Fibroblast of mammary gland (primary cell): ENCODE measurements around the gene SIX4.

Experiments used
- DNase-seq: peaks from one replicate; pipeline ENCODE4 v3.0.0-alpha.2; 2010; ENCODE audit warnings: low read depth
- H3K4me3 ChIP-seq: 2 replicates; pipeline ENCODE4 v1.5.1; 2011; ENCODE audit warnings: low read depth, mild to moderate bottlenecking, low read length, moderate library complexity; ENCODE audit not compliant: control insufficient read depth
- TF ChIP-seq, protein P1 (sequence below): conservative IDR thresholded peaks from 2 replicates; pipeline ENCODE4 v1.5.1; 2011; ENCODE audit warnings: low read depth, low read length, inconsistent platforms; ENCODE audit not compliant: control insufficient read depth, insufficient read depth

The SIX4 gene

DNA sequence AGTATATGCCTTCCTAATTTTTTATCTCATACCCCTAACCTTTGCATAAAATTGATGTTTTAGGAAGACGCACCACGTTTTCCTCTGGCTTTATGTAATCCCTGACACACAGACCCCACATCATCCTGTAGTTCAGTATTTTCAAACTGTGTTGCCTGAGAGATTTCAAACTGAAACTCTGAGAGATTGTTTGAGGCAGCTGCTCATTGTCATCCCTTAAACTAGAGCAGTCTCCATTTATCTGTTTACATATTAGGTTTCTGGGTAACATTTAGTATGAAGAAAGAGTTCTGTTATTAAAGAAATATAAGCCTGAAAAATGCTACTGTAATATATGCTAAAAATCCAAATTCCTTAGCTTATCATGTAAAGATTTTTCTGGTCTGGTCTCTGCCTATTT lies 34.7 kb upstream of the SIX4 start:
- no peak overlapping the region for H3K4me3 ChIP-seq
- TF ChIP-seq, protein P1, sequence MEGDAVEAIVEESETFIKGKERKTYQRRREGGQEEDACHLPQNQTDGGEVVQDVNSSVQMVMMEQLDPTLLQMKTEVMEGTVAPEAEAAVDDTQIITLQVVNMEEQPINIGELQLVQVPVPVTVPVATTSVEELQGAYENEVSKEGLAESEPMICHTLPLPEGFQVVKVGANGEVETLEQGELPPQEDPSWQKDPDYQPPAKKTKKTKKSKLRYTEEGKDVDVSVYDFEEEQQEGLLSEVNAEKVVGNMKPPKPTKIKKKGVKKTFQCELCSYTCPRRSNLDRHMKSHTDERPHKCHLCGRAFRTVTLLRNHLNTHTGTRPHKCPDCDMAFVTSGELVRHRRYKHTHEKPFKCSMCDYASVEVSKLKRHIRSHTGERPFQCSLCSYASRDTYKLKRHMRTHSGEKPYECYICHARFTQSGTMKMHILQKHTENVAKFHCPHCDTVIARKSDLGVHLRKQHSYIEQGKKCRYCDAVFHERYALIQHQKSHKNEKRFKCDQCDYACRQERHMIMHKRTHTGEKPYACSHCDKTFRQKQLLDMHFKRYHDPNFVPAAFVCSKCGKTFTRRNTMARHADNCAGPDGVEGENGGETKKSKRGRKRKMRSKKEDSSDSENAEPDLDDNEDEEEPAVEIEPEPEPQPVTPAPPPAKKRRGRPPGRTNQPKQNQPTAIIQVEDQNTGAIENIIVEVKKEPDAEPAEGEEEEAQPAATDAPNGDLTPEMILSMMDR = no peak
- DNase-seq = no peak

DNA sequence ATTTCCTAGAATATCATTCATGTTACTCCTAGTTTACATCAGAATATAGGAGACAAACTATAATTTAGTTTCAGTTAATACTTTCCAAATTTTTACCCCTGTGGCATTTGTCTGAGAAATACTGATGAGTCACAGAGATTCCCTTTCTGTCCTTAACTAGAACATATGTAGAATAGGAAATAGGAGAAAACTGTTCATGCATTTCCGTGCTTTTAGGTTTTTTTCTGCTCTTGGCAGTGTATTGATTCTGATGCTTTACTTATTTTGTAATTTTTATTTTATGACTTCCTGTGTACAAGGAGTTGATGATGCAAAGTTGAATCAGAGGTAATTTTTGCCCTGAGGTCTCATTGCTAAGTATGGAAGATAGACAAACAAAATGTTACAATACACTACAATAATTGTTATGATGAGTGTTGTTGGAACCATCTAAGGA lies 33.4 kb upstream of the SIX4 start:
- peak; percentile 92 for DNase-seq
- H3K4me3 ChIP-seq = no peak overlapping the region
- TF ChIP-seq, protein P1 = no peak

DNA sequence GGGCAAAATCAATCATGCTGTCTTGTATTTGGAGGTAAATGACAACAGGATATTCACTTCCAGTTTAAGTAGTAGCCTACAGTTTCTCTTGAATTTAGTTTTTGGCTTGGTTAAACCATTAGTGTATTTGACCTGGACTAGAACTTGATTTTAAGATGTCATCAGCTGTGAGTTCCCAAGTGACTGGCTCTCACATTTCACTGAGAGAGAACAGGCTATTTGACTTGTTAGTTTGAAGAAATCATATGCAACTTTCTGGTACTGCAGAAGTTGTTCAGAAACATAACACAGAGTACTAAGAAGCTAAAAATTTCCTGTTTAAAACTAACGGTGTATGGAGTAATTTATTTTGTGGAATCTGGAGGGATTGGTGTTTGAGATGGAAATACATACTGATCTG lies 32.7 kb upstream of the SIX4 start:
- DNase-seq = peak; percentile 59
- no peak overlapping the region for H3K4me3 ChIP-seq

DNA sequence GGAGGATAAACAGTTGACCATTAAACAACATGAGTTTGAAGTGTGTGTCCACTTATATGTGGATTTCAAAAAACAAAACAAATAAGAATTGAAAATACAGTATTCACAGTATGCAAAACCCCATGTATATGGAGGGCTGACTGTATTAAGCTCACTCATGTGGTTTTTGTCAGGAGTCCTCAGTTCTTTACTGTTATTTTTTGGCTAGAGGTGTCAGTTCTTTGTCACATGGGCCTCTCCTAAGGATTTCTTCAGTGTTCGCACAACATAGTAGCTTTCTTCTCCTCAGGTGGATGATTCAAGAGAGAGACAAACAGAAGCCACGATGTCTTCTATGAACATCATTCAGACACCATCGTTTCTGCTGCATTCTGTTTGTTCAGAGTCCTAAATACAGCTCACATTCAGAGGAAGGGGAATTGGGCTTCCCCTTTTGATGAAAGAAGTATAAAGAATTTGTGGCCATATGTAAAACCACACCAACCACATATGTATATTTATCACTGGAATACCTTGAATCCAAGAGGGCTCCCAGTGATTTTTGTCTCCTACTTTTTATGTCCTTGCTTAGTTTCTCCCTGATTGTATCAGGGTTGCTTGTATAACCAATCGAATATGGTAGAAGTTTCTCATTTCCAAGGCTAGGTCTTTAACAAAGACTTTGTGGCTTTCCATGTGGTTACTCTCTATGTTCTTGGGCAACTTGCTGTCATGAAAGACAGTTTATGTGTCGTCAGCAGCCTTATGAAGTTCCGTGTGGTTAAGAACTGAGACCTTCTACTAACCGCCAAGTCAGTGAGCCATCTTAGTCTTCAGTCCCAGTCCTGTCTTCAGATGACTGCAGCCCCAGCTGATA lies 29.3 kb upstream of the SIX4 start:
- DNase-seq = peak; percentile 43
- no peak overlapping the region for H3K4me3 ChIP-seq
- TF ChIP-seq, protein P1 = no peak

More for the DNA sequence above, 32.7 kb upstream of the SIX4 start:
- TF ChIP-seq, protein P1 = no peak

DNA sequence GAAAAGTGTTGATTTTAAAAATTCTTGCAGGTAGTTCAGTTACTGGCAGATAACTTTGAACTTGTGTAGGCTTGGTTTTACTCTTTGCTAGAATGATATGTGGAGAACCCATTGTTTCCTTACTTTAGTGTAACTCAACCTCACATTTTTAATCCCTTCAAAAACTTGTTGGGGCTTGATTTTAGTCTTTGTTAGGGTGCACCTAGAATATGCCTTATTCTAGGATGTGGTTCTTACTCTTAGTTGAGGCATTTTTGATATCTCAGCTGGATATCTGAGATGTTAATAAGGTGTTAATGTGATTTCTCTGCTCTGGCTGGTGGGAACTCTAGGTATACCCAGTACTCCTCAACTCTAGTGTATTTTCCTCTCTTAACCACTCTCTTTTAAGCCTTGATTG lies 20.4 kb upstream of the SIX4 start:
- no peak for DNase-seq
- TF ChIP-seq, protein P1 = no peak
- no peak overlapping the region for H3K4me3 ChIP-seq

DNA sequence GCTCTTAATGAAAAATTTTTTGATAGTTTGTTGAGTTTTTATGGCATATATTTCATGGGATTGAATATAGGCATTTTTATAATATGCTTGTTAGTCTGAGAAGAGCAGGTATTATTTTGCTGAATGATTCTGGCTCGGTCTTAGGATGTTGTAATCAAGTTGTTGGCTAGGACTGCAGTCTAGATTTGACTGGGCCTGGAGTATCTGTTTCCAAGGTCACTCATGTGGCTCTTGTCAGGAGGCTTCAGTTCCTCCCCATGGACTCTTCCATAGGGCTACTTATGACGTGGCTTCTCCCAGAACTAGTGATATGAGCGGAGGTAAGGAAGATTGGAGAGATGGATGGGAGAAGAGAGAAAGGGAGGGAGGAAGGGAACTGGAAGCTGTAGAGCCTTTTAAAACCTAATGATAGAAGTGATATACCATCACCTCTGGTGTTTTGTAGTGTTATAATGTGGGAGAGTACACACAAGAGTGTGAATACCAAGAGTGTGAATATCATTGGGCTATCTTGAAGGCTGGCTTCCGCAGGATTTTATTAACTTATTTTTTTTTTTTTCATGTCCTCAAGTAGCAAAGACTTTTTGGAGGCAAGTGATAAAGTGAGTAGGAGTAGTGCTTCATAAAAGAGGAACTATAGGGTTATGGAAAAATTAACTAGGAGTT lies 14.8 kb upstream of the SIX4 start:
- H3K4me3 ChIP-seq = no peak overlapping the region
- TF ChIP-seq, protein P1 = no peak
- DNase-seq = peak; percentile 20
